GM19438 (cell line): ENCODE data around the gene INAFM2.

Experiments
- ATAC-seq: cut with Tn5 transposase; IDR thresholded peaks from one replicate; pipeline ENCODE4 v1.9.1; 2021; ENCODE audit warnings: low read depth; ENCODE audit not compliant: unreplicated experiment

Gene INAFM2

GRCh38 chr15:40357723-40358470, 34.4 kb downstream of the INAFM2 start, which contains the start of gene DISP2:
TSS of gene DISP2 (plus strand) at chr15:40358219. CDS start at chr15:40358322, 103 bp downstream.
- ATAC-seq, result peak; percentile 83

GRCh38 chr15:40358471-40359353, 35.2 kb downstream of the INAFM2 start:
- peak; percentile 27 for ATAC-seq

GRCh38 chr15:40360015-40360414, 36.5 kb downstream of the INAFM2 start:
- ATAC-seq, result no peak

GRCh38 chr15:40361640-40362039, 38.1 kb downstream of the INAFM2 start:
- no peak for ATAC-seq

- ATAC-seq, result no peak
Measured at GRCh38 chr15:40363611-40364010, 40.1 kb downstream of the INAFM2 start.

- no peak for ATAC-seq
Measured at GRCh38 chr15:40364251-40364650, 40.8 kb downstream of the INAFM2 start.

- ATAC-seq, result no peak
Measured at GRCh38 chr15:40365016-40365415, 41.5 kb downstream of the INAFM2 start.

GRCh38 chr15:40365624-40366456, 42.3 kb downstream of the INAFM2 start:
- ATAC-seq, result no peak

- no peak for ATAC-seq
Measured at GRCh38 chr15:40366457-40367370, 43.2 kb downstream of the INAFM2 start.

- no peak for ATAC-seq
Measured at GRCh38 chr15:40367371-40367685, 43.8 kb downstream of the INAFM2 start.

- peak; percentile 82 for ATAC-seq
Measured at GRCh38 chr15:40367686-40368611, 44.5 kb downstream of the INAFM2 start.

- ATAC-seq, result no peak
Measured at GRCh38 chr15:40368719-40369473, 45.4 kb downstream of the INAFM2 start.

- ATAC-seq, result no peak
Measured at GRCh38 chr15:40369474-40369869, 46.0 kb downstream of the INAFM2 start.

- no peak for ATAC-seq
Measured at GRCh38 chr15:40369971-40370370, 46.5 kb downstream of the INAFM2 start.

GRCh38 chr15:40372981-40373380, 49.5 kb downstream of the INAFM2 start:
- ATAC-seq, result no peak
